ENCODE measurements around the gene PLD2.
"Not testable (repeated sequence)": the region's sequence is repeated elsewhere in the genome, so short reads cannot be mapped to it uniquely, and the experiment has no call there.

Gene PLD2

GRCh38 chr17:4837471-4838308, 30.7 kb downstream of the PLD2 start:
- DNase-seq: no peak

DNA sequence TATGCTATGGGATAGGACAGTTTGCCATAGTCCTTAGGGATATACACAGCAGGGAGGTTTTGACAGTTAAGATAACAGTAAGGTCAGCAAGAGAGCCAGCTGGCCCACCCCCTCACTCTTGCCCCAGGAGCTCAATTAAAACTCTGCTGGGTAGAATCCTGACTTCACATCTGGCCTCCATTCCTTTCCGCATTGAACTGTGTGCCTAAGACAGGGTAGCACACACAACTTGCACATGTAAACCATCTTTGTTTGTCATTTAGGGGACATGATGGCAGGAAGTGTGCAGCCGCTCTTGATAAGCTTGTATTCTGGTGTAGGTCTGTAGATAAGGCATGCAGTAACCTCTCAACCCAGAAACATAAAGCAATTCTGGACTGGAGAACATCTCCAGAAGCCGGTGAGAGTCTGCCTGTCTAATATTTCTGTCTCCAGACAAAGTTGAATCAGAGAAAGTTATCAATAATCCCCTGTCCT, 31.4 kb downstream of the PLD2 start:
- DNase-seq: no peak

- DNase-seq: no peak
These were observed 32.3 kb downstream of the PLD2 start for GRCh38 chr17:4839221-4839620.

DNA sequence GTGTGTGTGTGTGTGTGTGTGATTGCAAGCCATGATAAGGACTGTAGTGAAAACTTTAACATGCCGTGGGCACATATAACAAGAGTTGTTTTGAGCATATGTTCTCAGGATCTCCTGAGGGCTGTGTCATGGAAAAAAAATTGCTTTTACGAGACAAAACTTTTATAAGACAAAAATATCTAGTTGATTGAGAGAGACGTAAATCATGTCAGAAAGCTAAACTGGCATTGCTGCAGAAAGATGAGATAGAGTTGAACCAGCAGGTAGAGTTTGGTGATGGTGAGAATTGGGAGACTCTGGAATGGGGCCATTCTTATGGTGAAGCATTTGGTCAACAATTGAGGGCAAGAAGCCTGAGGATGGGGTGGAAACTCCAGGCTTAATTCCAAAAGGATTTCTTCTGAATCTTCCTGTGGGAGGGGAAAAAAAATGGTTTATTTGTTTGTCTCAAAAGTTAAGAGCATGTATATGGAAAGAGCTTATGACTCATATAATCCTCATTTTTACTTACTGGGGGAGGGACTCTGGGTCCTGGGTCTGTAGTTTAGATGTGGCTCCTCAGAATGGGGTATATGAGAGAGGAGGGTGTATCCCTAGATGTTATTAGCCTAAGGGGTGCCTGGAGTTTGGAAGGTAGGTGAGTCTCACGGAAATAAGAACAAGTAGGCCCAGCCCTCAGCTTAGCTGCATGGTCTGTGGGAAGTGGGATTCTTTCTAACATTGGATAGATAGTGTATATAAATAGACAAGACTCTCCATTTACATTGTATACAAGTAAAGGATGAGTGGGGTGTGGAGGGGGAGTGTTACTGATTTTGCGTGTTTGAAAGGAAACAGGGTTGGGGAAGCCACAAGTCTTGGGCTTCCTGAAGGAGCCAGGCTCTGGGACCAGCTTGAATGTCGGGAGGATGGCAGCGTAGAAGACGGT, 33.3 kb downstream of the PLD2 start:
- DNase-seq: no peak

DNA sequence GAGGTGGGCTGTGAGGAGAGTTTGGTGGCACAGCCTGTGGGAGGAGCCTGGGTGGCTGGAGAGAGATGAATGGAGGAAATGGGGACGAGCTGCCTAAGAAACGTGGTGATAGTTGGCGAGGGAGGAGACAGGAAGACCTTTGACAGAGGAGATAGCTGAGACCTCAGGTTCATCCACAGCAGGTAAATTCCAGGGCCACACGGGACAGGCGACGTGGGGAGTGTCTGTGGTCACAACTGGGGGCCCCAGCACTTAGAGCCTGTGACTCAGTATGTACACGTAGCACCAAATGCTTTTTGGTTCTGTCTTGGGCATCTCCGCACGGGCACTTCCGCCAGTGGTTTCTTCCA, 33.9 kb downstream of the PLD2 start:
- DNase-seq: no peak

DNA sequence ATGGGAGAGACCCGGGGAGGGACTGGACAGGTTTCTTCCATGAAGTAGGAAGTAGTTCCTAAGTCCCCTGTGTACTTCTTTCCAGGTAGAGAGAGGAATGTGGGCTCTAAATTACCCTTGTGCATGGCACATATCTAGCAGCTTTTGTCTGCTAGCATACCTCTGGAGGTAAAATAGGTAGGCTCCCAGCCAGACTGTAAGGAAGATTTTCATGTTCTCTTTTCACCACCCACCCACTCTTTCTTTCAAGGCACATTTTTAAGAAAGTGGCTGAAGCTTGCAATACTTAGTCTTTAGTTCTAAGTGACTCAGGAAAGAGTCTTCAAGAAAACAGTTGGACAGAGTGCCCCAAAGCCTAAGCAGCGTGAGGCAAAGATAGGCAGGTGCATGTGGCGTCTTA, 35.4 kb downstream of the PLD2 start:
- no peak for DNase-seq

- no peak for DNase-seq
These were observed 36.5 kb downstream of the PLD2 start for GRCh38 chr17:4843321-4844000.

GRCh38 chr17:4845118-4845517, 38.2 kb downstream of the PLD2 start:
- DNase-seq: no peak

DNA sequence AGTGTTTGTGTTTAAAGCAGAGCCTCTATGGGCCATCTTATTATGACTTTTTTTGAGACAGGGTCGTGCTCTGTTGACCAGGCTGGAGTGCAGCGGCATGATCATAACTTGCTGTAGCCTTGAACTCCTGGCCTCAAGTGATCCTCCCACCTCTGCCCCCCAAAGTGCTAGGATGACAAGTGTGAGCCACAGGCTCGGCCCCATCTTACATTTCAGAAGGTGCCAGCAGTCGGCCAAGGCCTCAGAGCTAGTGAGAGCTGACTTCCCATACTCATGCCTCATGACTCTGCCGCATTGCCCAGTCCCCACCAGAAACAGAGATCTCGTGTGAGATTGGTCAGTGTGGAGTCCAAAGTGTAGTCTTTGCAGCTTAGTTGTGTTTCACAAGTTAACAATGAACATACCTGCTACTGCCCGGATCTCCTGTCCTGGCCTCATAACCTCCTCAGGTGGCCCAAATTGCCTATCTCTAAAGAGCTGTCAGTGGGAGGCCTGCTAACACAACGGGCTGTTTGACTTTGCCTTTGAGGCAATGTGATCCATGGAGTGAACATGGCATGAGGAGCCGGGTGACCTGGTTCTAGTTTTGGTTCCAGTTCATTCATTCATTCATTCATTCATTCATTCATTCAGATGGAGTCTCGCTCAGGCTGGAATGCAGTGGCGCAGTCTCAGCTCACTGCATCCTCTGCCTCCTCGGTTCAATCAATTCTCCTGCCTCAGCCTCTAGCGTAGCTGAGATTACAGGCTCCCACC, 39.9 kb downstream of the PLD2 start:
- DNase-seq: no peak

- no peak for DNase-seq
These were observed 42.1 kb downstream of the PLD2 start for GRCh38 chr17:4849011-4849536.

DNA sequence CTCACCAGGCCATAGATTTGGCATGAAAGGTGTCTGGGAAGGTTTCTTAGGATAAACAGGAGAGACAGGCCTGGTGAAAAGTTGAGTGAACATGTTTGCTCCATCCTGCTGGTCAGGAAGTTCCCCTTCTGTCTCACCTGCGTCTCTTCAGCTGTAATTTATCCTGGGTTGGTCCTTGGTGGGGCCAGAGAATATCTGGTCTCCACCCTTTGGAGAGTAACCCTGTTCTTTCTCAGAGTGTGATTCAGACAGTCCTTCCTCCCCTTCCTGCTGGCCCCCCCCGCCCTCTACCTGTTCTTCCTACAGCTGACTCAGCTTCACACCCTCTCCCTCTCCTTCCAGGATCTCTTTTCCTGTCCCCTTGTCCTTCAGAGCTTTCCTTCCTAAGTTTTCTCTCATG, 43.3 kb downstream of the PLD2 start:
- no peak for DNase-seq

GRCh38 chr17:4851084-4851483, 44.1 kb downstream of the PLD2 start:
- no peak for DNase-seq

GRCh38 chr17:4852567-4853207, 45.7 kb downstream of the PLD2 start:
- no peak for DNase-seq

- no peak for DNase-seq
These were observed 46.3 kb downstream of the PLD2 start for GRCh38 chr17:4853208-4853671.

GRCh38 chr17:4854111-4854681, 47.2 kb downstream of the PLD2 start:
- no peak for DNase-seq

- no peak for DNase-seq
These were observed 49.5 kb downstream of the PLD2 start for GRCh38 chr17:4856271-4856936.

- DNase-seq: no peak
These were observed 50.0 kb downstream of the PLD2 start for GRCh38 chr17:4856937-4857314.

- not testable (repeated sequence) for DNase-seq
These were observed 50.4 kb downstream of the PLD2 start for GRCh38 chr17:4857347-4857746.

DNA sequence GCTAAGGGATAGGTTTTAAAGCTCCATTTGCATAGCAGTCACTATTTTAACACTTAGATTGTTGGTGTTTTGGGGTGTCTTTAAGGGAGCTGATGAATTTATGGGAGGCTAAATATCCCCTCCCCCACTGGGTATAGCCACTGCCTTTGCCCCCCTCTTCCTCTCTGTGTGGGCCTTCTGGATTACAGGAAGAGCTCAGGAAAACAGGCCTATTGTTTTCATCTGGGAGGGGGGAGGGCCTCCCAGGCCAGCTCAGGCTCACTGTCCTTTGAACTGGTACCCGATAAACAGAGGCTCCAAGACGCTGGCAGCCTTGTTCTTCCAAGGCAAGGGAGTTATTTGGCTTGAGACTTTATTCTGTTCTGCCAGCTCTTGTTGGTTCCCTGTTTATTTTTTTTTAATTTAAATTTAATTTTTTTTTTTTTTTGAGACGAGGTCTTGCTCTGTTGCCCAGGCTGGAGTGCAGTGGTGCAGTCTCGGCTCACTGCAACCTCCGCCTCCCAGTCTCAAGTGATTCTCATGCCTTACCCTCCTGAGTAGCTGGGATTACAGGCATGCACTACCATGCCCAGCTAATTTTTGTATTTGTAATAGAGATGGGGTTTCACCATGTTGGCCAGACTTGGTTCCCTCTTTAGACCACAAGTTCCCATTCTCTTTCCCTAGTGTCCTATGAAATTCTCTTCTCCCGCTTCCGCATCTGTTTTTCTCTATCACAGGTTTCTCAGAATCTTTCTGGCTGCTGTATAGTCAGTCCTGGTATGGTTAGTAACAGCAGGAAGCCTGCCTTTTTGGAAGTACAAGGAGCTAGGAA, 51.3 kb downstream of the PLD2 start:
- no peak for DNase-seq

DNA sequence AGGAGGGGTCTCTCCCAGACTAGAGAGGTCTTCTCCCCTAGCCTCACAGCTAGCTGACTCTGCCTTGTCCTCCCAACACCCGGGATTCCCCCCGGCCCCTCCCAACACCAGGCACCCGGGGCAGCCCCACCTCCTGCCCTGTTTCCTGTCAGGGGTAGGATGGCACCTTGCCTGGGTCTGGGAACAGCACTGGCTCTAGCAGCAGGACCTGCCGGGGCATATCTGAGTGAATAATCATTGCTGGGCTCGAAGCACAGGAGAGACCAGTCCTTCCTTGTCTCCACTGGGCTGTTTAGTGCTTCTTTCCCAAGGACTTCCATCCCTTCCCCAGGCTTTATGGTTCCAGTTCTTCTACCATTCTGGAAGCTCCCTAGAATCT, 51.9 kb downstream of the PLD2 start:
- DNase-seq: no peak
